Measurements from ENCODE around the gene ABCA7. TPM values are rescaled to one million over a fixed set of nuclear protein-coding genes. Genes with fewer than 3 reads are reported as not detected.

ABCA7 gene
- total RNA-seq, 1 donor: 3.5 TPM

DNA sequence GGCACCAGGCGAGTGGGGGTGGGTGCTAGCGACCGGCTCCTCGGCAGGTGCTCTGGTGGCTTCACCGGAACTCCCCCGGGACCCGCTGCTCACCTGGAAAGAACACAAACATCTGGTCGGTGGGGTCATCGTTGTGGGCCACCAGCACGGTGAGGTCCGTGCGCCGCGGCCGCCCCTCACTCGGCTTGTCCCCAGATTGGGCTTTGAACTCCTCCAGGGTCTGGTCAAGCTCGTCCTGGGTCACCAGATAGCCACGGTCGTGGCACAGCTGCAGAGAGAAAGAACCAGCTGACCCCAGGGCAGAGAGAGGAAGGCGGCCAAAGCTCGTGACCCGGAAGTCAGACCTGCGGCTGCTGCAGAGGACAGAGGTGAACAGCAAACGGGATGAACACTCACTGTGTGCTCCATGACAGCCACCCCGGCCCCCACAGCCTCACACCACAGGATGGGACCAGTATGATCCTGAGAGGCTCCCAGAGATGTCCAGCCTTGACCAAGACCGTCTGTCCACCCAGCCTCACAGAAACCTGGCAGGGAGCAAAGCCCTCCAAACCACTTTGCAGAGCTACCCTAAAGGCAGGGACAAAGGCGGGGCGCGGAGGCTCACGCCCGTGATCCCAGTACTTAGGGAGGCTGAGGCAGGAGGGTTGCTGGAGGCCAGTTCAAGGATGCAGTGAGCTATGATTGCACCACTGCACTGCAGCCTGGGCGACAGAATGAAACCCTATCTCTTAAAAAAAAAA, 54.1 kb downstream of the ABCA7 start:
- DNase-seq (ENCODE audit: low read depth): no peak
- TF ChIP-seq, protein P1, sequence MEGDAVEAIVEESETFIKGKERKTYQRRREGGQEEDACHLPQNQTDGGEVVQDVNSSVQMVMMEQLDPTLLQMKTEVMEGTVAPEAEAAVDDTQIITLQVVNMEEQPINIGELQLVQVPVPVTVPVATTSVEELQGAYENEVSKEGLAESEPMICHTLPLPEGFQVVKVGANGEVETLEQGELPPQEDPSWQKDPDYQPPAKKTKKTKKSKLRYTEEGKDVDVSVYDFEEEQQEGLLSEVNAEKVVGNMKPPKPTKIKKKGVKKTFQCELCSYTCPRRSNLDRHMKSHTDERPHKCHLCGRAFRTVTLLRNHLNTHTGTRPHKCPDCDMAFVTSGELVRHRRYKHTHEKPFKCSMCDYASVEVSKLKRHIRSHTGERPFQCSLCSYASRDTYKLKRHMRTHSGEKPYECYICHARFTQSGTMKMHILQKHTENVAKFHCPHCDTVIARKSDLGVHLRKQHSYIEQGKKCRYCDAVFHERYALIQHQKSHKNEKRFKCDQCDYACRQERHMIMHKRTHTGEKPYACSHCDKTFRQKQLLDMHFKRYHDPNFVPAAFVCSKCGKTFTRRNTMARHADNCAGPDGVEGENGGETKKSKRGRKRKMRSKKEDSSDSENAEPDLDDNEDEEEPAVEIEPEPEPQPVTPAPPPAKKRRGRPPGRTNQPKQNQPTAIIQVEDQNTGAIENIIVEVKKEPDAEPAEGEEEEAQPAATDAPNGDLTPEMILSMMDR (IDR thresholded peaks at IDR 0.05; ENCODE audit: insufficient read depth, low read length): no peak
- H3K4me3 ChIP-seq (ENCODE audit: low read depth, low read length): peak overlapping the region; percentile 87

DNA sequence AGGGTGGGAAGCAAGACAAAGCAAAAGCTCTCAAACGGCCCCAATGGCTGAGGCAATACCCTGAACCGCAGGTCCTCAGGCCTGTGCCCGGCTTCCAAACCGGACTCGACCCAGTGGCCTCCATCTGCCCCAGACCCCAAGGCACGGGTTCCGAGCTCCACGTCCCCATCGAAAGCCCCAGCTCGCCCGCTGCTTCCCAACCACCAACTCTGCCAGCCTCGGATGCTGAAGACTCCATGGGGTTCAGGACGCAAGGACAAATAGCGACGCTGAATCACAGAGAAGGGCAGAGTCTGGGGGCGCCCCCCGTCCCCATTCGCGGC, 54.7 kb downstream of the ABCA7 start:
- TF ChIP-seq, protein P1 (IDR thresholded peaks at IDR 0.05; ENCODE audit: insufficient read depth, low read length): no peak
- H3K4me3 ChIP-seq (ENCODE audit: low read depth, low read length): peak overlapping the region; percentile 87
- no peak for DNase-seq (ENCODE audit: low read depth)

DNA sequence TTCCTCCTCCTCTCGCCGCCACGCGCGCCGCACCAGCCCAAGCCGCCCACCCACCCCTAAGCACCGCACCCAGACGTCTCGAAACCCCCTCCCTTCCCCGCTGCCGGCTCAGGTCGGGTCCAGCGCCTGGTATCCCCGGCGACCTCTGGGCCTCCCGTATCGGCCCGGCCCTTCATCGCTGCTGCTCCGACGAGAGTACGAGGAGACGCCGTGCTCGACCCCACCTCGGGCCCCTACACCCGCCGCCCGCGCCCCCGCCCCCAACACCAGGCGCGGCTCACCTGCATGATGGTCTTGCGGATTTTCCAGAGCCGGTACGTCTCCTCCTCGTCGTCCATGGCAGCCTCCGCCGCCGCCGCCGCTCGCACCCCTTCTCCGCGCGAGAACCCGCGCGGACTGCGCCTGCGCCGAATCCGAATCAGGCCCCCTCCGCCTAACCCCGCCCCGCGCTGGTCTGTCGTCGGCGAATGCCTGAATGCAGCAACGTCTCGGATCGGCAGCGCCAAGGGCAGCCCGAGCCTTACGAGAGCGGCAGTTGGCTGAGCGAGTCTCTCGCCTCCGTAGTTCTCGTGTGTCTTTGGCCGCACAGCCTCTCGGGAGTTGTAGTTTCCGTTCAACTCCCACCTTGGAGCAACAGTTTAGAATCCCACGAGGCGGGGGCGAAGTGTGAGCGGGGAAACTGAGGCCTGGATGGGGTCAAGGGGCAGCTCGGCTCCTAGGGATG, 55.2 kb downstream of the ABCA7 start, which contains the start of gene POLR2E:
POLR2E (minus strand) TSS at position 398 of the 724 bp plus-strand sequence; CDS start at position 338, 60 bp downstream.
- DNase-seq (ENCODE audit: low read depth): peak; percentile 99
- peak within 1 kb of the TSS; percentile 87 for H3K4me3 ChIP-seq (ENCODE audit: low read depth, low read length)
- TF ChIP-seq, protein P1 (IDR thresholded peaks at IDR 0.05; ENCODE audit: insufficient read depth, low read length): no peak

DNA sequence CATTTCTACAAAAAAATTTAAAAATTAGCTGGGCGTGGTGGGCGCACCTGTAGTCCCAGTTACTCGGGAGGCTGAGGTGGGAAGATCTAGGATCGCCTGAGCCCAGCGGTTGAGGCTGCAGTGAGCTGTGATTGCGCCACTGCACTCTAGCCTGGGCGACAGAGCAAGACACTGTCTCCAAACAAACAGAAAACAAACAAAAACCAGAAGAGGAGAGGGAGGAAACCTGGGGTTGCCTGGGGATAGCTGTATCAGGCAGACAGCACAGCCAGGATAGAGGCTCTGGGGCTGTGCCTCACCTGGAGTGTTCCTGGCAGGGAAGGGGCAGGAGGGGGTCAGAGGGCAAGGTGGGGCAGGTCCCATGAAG, 57.9 kb downstream of the ABCA7 start:
- TF ChIP-seq, protein P1 (IDR thresholded peaks at IDR 0.05; ENCODE audit: insufficient read depth, low read length): no peak
- no peak overlapping the region for H3K4me3 ChIP-seq (ENCODE audit: low read depth, low read length)
- DNase-seq (ENCODE audit: low read depth): no peak

DNA sequence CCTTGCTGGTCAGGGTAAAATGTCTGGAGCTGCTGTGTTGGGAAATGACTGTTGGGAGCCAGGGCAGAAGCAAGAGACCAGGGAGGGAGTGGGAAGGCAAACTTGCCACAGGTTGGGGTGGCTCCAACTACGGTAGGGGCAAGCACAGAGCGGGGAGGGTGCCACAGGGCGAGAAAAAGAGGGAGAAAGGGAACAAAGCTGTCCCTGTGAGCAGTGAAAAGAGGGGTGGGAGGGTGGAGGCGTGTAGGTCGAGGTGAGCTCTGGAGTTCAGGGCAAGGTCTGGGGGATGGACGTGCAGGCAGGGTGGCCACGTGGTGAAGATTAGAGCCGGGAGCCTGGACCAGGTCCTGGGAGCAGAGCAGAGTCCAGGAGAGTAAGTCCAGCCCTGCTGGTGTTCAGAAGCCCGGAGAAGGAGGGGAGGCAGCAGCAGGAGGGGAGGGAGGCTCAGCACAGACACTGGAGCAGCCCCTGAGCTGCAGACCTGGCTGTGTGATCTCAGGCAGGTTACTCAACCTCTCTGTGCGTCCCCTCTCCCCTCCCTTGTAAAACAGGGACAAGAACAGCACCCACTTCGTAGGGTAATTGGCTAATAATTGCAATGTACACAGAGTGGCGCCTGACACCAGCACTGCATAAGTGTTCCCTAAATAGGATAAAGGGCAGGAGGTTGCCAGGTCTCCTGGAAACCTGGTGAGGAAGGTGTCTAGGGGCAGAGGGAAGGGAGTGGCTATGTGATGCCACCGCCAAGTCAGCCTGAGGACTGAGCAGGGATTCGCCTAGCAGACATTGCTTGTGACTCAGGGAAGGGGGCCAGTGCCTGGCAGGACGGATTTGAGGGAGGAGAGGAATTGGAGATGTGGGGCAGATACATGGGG, 58.5 kb downstream of the ABCA7 start:
- peak; percentile 49 for DNase-seq (ENCODE audit: low read depth)
- TF ChIP-seq, protein P1 (IDR thresholded peaks at IDR 0.05; ENCODE audit: insufficient read depth, low read length): no peak
- H3K4me3 ChIP-seq (ENCODE audit: low read depth, low read length): no peak overlapping the region

DNA sequence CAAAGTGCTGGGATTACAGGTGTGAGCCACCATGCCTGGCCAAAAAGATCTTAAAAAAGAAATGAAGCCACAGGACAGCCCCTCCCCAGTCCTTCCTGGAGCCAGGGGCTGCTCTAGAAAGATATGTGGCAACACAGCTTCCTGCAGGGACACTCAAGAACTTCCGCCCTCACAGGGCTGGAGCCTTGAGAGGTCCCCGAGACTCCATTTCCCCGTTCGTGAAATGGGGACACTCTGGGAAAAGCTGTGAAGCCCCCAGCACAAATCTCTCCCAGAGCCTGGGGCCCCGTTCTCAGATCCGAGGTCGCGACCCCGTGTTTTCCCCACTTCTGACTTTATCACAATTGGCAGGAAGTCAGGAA, 61.4 kb downstream of the ABCA7 start:
- no peak for DNase-seq (ENCODE audit: low read depth)
- H3K4me3 ChIP-seq (ENCODE audit: low read depth, low read length): no peak overlapping the region
- TF ChIP-seq, protein P1 (IDR thresholded peaks at IDR 0.05; ENCODE audit: insufficient read depth, low read length): no peak

Data from fibroblast of the aortic adventitia (primary cell).